ENCODE data around the gene ZNF786.

DNA sequence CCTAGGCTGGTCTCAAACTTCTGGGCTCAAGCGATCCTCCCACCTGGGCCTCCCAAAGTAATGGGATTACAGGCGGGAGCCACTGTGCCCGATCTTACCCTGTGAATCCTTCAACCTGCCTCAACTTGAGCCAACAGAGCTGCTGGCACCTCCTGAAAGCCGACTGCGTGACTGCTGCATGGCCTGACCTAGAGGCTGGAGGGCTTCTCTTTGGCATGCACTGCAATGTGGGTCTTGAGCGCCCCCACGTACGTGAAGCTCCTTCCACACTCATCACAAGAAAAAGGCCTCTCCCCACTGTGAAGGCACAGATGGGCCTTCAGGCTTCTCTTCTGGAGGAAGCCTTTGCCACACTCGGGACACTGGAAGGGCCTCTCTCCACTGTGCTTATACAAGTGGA lies 12.9 kb upstream of the ZNF786 start:
- TF ChIP-seq, protein P1, sequence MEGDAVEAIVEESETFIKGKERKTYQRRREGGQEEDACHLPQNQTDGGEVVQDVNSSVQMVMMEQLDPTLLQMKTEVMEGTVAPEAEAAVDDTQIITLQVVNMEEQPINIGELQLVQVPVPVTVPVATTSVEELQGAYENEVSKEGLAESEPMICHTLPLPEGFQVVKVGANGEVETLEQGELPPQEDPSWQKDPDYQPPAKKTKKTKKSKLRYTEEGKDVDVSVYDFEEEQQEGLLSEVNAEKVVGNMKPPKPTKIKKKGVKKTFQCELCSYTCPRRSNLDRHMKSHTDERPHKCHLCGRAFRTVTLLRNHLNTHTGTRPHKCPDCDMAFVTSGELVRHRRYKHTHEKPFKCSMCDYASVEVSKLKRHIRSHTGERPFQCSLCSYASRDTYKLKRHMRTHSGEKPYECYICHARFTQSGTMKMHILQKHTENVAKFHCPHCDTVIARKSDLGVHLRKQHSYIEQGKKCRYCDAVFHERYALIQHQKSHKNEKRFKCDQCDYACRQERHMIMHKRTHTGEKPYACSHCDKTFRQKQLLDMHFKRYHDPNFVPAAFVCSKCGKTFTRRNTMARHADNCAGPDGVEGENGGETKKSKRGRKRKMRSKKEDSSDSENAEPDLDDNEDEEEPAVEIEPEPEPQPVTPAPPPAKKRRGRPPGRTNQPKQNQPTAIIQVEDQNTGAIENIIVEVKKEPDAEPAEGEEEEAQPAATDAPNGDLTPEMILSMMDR (IDR thresholded peaks at IDR 0.05) = no peak
- no peak for TF ChIP-seq POLR2A (IDR thresholded peaks at IDR 0.05)
